Measurements from ENCODE around the gene VPS16. TPM values are rescaled to one million over a fixed set of nuclear protein-coding genes. Genes with fewer than 3 reads are reported as not detected.

Gene VPS16
- total RNA-seq, 2 experiments from 2014 or later: 47.0 to 55.2 TPM

DNA sequence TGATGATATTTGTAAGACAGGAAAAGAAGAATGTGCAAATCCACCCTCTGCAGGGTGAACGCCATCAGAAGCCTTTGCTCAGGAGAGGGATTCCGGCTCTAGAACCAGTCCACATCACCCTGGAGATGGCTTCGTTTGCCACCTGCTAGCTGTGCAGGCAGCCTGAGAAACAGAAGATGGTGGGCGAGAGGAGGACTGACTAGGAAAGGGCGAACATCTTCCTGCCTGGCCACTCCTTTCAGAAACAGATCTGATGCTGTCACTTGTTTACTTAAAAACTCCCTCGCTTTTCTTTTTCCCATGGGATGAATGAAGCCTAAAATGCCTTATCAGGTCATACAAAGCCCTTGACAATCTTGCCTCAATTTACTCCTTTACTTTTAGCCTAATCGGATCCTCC lies 33.9 kb downstream of the VPS16 start:
- ChIA-PET CTCF (interaction anchor here (1.9 kb wide), 1 partner anchor 8 kb away, joined by 5 read pairs; no protein-coding TSS in a partner anchor), POLR2A (interaction anchor here (0.6 to 1.3 kb wide), 3 partner anchors 122 to 222 kb away, joined by 3 read pairs; partner anchors contain the start of genes GNRH2 and NOP56)
- peaks cover 31% of the 10 kb centered on the region for H3K36me3 Mint-ChIP-seq (ENCODE audit: low read depth)
- peaks cover 58% of the 10 kb centered on the region for H3K4me1 Mint-ChIP-seq (ENCODE audit: low read depth)
- H3K27ac Mint-ChIP-seq: peak overlapping the region; percentile 85
- no peaks in the 10 kb centered on the region for H3K27me3 Mint-ChIP-seq (ENCODE audit: low read depth)
- DNase-seq (peak; percentile 45), ATAC-seq (no peak)
- peak overlapping the region; percentile 92 for H3K4me3 Mint-ChIP-seq
- H3K9me3 Mint-ChIP-seq (ENCODE audit: insufficient read depth): no peaks in the 10 kb centered on the region

DNA sequence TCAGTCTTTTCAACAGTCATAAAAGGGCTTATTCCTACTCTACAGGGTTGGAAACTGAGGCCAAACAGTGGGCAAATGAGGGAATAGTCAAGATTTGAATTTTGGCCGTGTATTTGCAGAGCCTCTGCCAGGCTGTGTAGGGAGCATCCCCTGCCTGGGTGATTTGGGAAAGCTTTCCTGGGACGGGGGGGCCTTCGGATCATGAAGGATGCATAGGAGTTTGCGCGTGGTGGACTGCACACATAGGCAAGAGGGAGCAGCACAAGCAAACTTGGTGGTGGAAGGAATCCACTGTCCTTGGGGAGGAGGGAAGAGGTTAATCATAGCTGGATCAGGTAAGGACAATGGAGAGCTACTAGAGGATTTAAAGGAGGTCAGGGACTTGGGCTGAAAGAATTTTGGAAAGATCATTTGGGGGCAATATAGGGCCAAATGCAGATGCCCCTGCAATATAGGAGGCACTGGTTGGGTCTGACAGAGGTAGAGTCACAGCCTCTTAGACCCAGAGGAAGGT lies 35.2 kb downstream of the VPS16 start:
- H3K27me3 Mint-ChIP-seq (ENCODE audit: low read depth): no peaks in the 10 kb centered on the region
- H3K4me3 Mint-ChIP-seq: no peak overlapping the region
- no peak for ATAC-seq
- POLR2A ChIA-PET: interaction anchor here (1.0 kb wide), 2 partner anchors 10 to 12 kb away, joined by 3 to 4 read pairs; no protein-coding TSS in a partner anchor
- no peak for DNase-seq
- no peak overlapping the region for H3K27ac Mint-ChIP-seq
- CTCF ChIA-PET: interaction anchor here (1.9 kb wide), 1 partner anchor 10 kb away, joined by 5 read pairs; no protein-coding TSS in a partner anchor
- H3K36me3 Mint-ChIP-seq (ENCODE audit: low read depth): peaks cover 33% of the 10 kb centered on the region
- no peaks in the 10 kb centered on the region for H3K9me3 Mint-ChIP-seq (ENCODE audit: insufficient read depth)
- peaks cover 53% of the 10 kb centered on the region for H3K4me1 Mint-ChIP-seq (ENCODE audit: low read depth)

- CTCF ChIA-PET: interaction anchor here (2.3 kb wide), 1 partner anchor 13 kb away, joined by 12 read pairs; no protein-coding TSS in a partner anchor
Measured at GRCh38 chr20:2878515-2878914, 38.0 kb downstream of the VPS16 start.

GRCh38 chr20:2879146-2879545 lies 38.6 kb downstream of the VPS16 start:
- Mint-ChIP-seq H3K9me3 (ENCODE audit: insufficient read depth) (no peaks in the 10 kb centered on the region), H3K27ac (no peak overlapping the region), H3K27me3 (ENCODE audit: low read depth) (no peaks in the 10 kb centered on the region), H3K4me1 (ENCODE audit: low read depth) (peaks cover 35% of the 10 kb centered on the region), H3K36me3 (ENCODE audit: low read depth) (peaks cover 33% of the 10 kb centered on the region), H3K4me3 (no peak overlapping the region)
- ATAC-seq (no peak), DNase-seq (no peak)
- ChIA-PET POLR2A (no interaction called here), CTCF (interaction anchor here (2.3 kb wide), 1 partner anchor 13 kb away, joined by 12 read pairs; no protein-coding TSS in a partner anchor)

More at GRCh38 chr20:2878515-2878914, 38.0 kb downstream of the VPS16 start:
- Mint-ChIP-seq H3K4me3 (no peak overlapping the region), H3K27me3 (ENCODE audit: low read depth) (no peaks in the 10 kb centered on the region), H3K4me1 (ENCODE audit: low read depth) (peaks cover 32% of the 10 kb centered on the region), H3K9me3 (ENCODE audit: insufficient read depth) (no peaks in the 10 kb centered on the region), H3K36me3 (ENCODE audit: low read depth) (peaks cover 33% of the 10 kb centered on the region), H3K27ac (no peak overlapping the region)
- no peak for ATAC-seq
- no peak for DNase-seq
- POLR2A ChIA-PET: no interaction called here

DNA sequence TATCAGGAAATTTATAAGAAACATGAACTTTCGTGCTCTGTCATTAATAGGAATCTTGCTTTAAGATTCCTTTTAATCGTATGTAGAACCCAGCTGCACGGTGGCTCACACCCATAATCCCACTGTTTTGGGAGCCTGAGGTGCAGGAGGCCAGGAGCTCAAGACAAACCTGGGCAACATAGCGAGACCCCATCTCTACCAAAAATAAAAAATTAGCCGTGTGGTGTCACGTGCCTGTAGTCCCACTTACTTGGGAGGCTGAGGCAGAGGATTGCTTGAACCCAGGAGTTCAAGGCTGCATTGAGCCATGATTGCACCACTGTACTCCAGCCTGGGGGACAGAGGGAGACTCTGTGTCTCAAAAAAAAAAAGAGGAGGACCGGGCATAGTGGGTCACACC lies 40.1 kb downstream of the VPS16 start:
- ATAC-seq (no peak), DNase-seq (no peak)
- Mint-ChIP-seq H3K4me1 (ENCODE audit: low read depth) (peaks cover 29% of the 10 kb centered on the region), H3K27ac (no peak overlapping the region), H3K9me3 (ENCODE audit: insufficient read depth) (no peaks in the 10 kb centered on the region), H3K4me3 (no peak overlapping the region), H3K36me3 (ENCODE audit: low read depth) (peaks cover 26% of the 10 kb centered on the region), H3K27me3 (ENCODE audit: low read depth) (no peaks in the 10 kb centered on the region)
- ChIA-PET POLR2A (no interaction called here), CTCF (interaction anchor here (1.3 kb wide), 1 partner anchor 12 kb away, joined by 5 read pairs; no protein-coding TSS in a partner anchor)

- ATAC-seq: no peak
- H3K27me3 Mint-ChIP-seq (ENCODE audit: low read depth): no peaks in the 10 kb centered on the region
- POLR2A ChIA-PET: no interaction called here
- no peak overlapping the region for H3K27ac Mint-ChIP-seq
- CTCF ChIA-PET: no interaction called here
- H3K9me3 Mint-ChIP-seq (ENCODE audit: insufficient read depth): no peaks in the 10 kb centered on the region
- DNase-seq: no peak
- peaks cover 12% of the 10 kb centered on the region for H3K36me3 Mint-ChIP-seq (ENCODE audit: low read depth)
- H3K4me3 Mint-ChIP-seq: no peak overlapping the region
- peaks cover 19% of the 10 kb centered on the region for H3K4me1 Mint-ChIP-seq (ENCODE audit: low read depth)
Measured at GRCh38 chr20:2883726-2884637, 43.4 kb downstream of the VPS16 start.

- Mint-ChIP-seq H3K27me3 (ENCODE audit: low read depth) (no peaks in the 10 kb centered on the region), H3K9me3 (ENCODE audit: insufficient read depth) (no peaks in the 10 kb centered on the region), H3K36me3 (ENCODE audit: low read depth) (peaks cover 21% of the 10 kb centered on the region), H3K27ac (no peak overlapping the region), H3K4me3 (no peak overlapping the region), H3K4me1 (ENCODE audit: low read depth) (peaks cover 31% of the 10 kb centered on the region)
- ATAC-seq (no peak), DNase-seq (no peak)
- ChIA-PET POLR2A (interaction anchor here (1.3 kb wide), 1 partner anchor 12 kb away, joined by 3 read pairs; no protein-coding TSS in a partner anchor), CTCF (no interaction called here)
Measured at GRCh38 chr20:2887715-2888114, 47.2 kb downstream of the VPS16 start.

- Mint-ChIP-seq H3K4me3 (no peak overlapping the region), H3K27me3 (ENCODE audit: low read depth) (no peaks in the 10 kb centered on the region), H3K36me3 (ENCODE audit: low read depth) (peaks cover 24% of the 10 kb centered on the region), H3K4me1 (ENCODE audit: low read depth) (peaks cover 31% of the 10 kb centered on the region), H3K27ac (no peak overlapping the region), H3K9me3 (ENCODE audit: insufficient read depth) (no peaks in the 10 kb centered on the region)
- POLR2A ChIA-PET: interaction anchor here (1.3 kb wide), 1 partner anchor 13 kb away, joined by 3 read pairs; no protein-coding TSS in a partner anchor
- ATAC-seq: no peak
- no peak for DNase-seq
- CTCF ChIA-PET: interaction anchor here (1.2 kb wide), 1 partner anchor 367 kb away, joined by 6 read pairs; no protein-coding TSS in a partner anchor
Measured at GRCh38 chr20:2888224-2888955, 47.8 kb downstream of the VPS16 start.

- no peak for ATAC-seq
- no peak for DNase-seq
- H3K27me3 Mint-ChIP-seq (ENCODE audit: low read depth): no peaks in the 10 kb centered on the region
- H3K36me3 Mint-ChIP-seq (ENCODE audit: low read depth): peaks cover 26% of the 10 kb centered on the region
- no peak overlapping the region for H3K4me3 Mint-ChIP-seq
- H3K9me3 Mint-ChIP-seq (ENCODE audit: insufficient read depth): peaks cover under 1% of the 10 kb centered on the region
- ChIA-PET POLR2A (no interaction called here), CTCF (interaction anchor here (1.2 kb wide), 1 partner anchor 367 kb away, joined by 6 read pairs; no protein-coding TSS in a partner anchor)
- H3K4me1 Mint-ChIP-seq (ENCODE audit: low read depth): peaks cover 28% of the 10 kb centered on the region
- no peak overlapping the region for H3K27ac Mint-ChIP-seq
Measured at GRCh38 chr20:2889209-2889608, 48.7 kb downstream of the VPS16 start.

DNA sequence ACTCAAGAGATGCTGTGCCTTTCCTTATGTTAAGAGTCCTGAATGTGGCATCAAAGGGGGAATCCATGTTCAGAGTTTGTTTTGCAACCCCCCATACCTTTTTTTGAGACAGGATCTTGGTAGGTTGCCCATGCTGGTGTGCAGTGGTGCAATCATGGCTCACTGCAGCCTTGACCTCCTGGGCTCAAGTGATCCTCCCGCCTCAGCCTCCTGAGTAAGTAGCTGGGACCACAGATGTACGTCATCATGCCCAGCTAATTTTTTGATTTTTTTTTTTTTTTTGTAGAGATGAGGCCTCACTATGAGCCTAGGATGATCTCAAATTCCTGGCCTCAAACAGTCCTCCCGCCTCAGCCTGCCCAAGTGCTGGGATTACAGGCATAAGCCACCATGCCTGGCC lies 49.3 kb downstream of the VPS16 start:
- no peak overlapping the region for H3K27ac Mint-ChIP-seq
- ChIA-PET CTCF (no interaction called here), POLR2A (interaction anchor here (0.7 kb wide), 1 partner anchor 79 kb away, joined by 4 read pairs; no protein-coding TSS in a partner anchor)
- DNase-seq: no peak
- H3K36me3 Mint-ChIP-seq (ENCODE audit: low read depth): peaks cover 29% of the 10 kb centered on the region
- H3K9me3 Mint-ChIP-seq (ENCODE audit: insufficient read depth): peaks cover 3% of the 10 kb centered on the region
- H3K27me3 Mint-ChIP-seq (ENCODE audit: low read depth): no peaks in the 10 kb centered on the region
- H3K4me3 Mint-ChIP-seq: no peak overlapping the region
- no peak for ATAC-seq
- peaks cover 28% of the 10 kb centered on the region for H3K4me1 Mint-ChIP-seq (ENCODE audit: low read depth)

GRCh38 chr20:2890742-2891141 lies 50.2 kb downstream of the VPS16 start:
- peaks cover 21% of the 10 kb centered on the region for H3K4me1 Mint-ChIP-seq (ENCODE audit: low read depth)
- ATAC-seq (no peak), DNase-seq (no peak)
- H3K4me3 Mint-ChIP-seq: no peak overlapping the region
- ChIA-PET CTCF (no interaction called here), POLR2A (interaction anchor here (0.7 kb wide), 1 partner anchor 78 kb away, joined by 4 read pairs; no protein-coding TSS in a partner anchor)
- H3K9me3 Mint-ChIP-seq (ENCODE audit: insufficient read depth): peaks cover 3% of the 10 kb centered on the region
- H3K27ac Mint-ChIP-seq: no peak overlapping the region
- H3K36me3 Mint-ChIP-seq (ENCODE audit: low read depth): peaks cover 28% of the 10 kb centered on the region
- no peaks in the 10 kb centered on the region for H3K27me3 Mint-ChIP-seq (ENCODE audit: low read depth)

All from activated CD8-positive, alpha-beta T cell treated with anti-CD3 and anti-CD28 coated beads, Interleukin-2, amount 10 ng/mL, durations not matched to agents 7 days and 5 days (primary cell).